Adrenal gland (tissue), 5 donors: Measurements from ENCODE around the gene CNOT6.

Source experiments
- POLR2A ChIP-seq, 2 donors: fragments of 450-650 bp; IDR thresholded peaks; one replicate each; pipeline ENCODE4 v1.6.1; 2017; ENCODE audit warnings: antibody characterized with exemption in 2 of 2, mild to moderate bottlenecking in 2 of 2, moderate library complexity in 1 of 2
- TF ChIP-seq, protein P1 (sequence below), 6 experiments: fragments of 450-650 bp in 4 of 6; fragments of 200-600 bp in 2 of 6; sonication (generic) in 1 of 6; IDR thresholded peaks; 1 replicate in 5 of 6; 2 replicates in 1 of 6; pipeline versions ENCODE4 v1.5.1 to v1.8.0; 2016 to 2021; ENCODE audit warnings: antibody characterized with exemption in 6 of 6, mild to moderate bottlenecking in 2 of 6, moderate library complexity in 1 of 6
- donor health status: DM: no; HTN: no; CAD: no.

GRCh38 chr5:180625791-180626660, 131.8 kb downstream of the CNOT6 start:
- TF ChIP-seq, protein P1, sequence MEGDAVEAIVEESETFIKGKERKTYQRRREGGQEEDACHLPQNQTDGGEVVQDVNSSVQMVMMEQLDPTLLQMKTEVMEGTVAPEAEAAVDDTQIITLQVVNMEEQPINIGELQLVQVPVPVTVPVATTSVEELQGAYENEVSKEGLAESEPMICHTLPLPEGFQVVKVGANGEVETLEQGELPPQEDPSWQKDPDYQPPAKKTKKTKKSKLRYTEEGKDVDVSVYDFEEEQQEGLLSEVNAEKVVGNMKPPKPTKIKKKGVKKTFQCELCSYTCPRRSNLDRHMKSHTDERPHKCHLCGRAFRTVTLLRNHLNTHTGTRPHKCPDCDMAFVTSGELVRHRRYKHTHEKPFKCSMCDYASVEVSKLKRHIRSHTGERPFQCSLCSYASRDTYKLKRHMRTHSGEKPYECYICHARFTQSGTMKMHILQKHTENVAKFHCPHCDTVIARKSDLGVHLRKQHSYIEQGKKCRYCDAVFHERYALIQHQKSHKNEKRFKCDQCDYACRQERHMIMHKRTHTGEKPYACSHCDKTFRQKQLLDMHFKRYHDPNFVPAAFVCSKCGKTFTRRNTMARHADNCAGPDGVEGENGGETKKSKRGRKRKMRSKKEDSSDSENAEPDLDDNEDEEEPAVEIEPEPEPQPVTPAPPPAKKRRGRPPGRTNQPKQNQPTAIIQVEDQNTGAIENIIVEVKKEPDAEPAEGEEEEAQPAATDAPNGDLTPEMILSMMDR (IDR thresholded peaks at IDR 0.05): no peak
- TF ChIP-seq POLR2A (IDR thresholded peaks at IDR 0.05): no peak
